ENCODE measurements around the gene SNRNP70. TPM values are rescaled to one million over a fixed set of nuclear protein-coding genes. Genes with fewer than 3 reads are reported as not detected.

Gene SNRNP70, protein sequence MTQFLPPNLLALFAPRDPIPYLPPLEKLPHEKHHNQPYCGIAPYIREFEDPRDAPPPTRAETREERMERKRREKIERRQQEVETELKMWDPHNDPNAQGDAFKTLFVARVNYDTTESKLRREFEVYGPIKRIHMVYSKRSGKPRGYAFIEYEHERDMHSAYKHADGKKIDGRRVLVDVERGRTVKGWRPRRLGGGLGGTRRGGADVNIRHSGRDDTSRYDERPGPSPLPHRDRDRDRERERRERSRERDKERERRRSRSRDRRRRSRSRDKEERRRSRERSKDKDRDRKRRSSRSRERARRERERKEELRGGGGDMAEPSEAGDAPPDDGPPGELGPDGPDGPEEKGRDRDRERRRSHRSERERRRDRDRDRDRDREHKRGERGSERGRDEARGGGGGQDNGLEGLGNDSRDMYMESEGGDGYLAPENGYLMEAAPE
- 143 and 171 TPM in 2 replicates for total RNA-seq

DNA sequence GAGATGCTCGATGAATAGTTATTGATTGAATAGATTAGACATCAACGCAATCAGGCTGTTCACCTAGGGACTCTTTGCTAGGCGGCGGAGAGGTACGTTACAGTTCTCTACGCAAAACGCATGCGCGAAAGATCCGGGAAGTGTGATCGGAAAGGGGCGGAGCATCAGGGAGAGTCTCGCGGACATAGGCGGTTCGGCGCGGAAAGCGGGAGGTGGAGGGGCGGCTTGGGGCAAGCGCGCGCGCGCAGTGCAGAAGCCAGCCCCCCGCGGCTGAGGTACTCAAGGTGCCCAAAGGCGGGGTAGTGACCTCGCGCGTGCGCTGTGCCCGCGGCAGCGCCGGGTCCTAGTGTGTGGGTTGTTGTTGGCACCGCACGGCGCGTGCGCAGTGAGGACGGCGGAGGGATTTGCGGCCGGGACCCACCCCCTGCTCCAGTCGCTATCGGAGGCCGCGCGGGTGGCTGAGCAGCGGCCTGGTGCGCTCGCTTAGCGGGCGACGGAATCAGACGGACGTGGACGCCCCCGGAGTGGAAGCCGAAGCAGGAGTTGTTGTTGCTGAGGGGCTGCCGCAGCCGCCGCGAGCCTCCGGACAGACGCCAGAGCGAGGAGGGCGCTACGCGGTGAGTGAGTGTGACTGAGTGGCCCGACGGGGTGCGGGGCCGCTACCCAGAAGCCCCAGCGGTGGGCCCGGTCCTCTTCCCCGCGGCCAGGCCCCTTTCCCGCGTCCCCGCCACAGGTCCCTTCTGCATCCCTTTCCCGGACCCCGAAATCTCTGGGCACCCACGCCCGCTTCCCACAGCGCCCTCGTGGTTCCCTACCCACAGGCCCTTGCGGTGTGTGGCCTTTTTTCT lies at the start of gene SNRNP70:
TSS of gene SNRNP70 (plus strand) at position 432 of the 848 bp plus-strand sequence. CDS start 964 bp downstream, outside the sequence.

GRCh38 chr19:49036815-49037214 lies 48.4 kb upstream of the SNRNP70 start, which contains the start of gene CGB1:
CGB1 (minus strand) TSS chr19:49036895; CDS start chr19:49036711, 184 bp downstream.

GRCh38 chr19:49043548-49043947 lies 41.7 kb upstream of the SNRNP70 start, which contains the start of gene CGB5:
CGB5 (plus strand) TSS chr19:49043848; CDS start chr19:49044210, 362 bp downstream.

DNA sequence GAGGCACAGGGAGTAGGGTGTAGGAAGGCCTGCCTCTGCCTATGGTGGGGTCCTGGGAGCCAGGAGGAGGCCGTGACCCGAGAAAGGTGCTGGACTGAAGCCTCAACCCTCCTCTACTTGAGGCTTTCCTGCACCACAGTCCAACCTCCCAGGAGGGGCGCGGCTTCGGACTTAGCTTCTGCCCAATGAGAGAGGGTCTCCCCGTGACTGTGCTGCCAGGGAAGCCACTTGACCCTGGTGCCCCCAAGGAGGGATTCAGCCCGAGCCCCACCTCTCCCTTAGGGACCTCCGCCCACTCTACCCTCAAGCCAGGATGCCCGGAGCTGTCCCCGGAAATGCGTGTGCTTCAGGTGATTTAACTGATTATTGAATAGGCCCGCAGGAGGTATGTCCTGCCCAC lies 36.2 kb upstream of the SNRNP70 start, which contains the start of gene CGB8:
TSS of gene CGB8 (minus strand) at position 101 of the 400 bp plus-strand sequence. CDS start 372 bp downstream, outside the sequence.

GRCh38 chr19:49057636-49058234 lies 27.5 kb upstream of the SNRNP70 start, which contains the start of gene CGB7:
CGB7 (minus strand) TSS chr19:49057749; CDS start chr19:49055375, 2,374 bp downstream.

GRCh38 chr19:49064768-49065611 lies 20.3 kb upstream of the SNRNP70 start, which contains the start of gene NTF4:
NTF4 (minus strand) TSS chr19:49064818; CDS start chr19:49061997, 2,821 bp downstream.

DNA sequence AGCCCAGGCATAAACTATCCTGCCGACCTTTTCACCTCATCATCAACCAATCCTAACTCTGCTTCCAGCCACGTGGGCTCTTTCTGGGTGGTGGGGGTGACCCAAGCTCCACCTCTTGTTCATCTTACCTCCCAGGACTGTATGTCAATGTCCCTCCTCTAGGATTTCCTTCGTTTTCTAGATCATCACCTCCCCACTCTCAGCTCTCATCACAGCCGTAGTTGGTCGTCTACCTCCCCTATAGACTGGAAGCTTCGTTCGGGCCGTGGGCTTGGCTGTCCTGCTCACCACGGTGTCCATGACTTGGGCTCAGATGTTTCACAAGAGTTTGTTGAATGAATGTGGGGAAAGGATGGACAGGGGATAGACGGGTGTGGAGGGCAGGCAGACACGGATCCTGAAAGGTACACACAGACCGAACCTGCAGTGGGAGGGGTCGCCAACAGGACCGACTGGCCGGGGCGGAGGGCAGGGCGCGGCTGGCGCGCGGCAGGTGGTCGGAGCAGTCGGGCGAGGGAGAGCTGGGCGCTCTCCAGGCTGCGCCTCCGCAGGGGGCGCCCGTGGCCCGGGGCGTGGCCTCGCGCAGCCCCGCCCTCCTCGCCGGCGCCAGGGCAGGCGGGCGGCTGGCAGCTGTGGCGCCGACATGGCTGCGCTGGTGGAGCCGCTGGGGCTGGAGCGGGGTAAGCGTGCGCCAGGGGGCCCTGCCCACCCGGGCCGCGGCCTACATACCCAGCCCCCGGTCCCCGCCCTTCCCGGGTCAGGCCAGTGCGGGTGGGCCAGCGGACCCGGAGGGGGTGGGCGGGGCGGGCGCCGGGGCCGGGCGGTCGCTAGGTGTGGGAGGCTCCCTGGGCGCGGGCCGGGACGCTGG lies 28.7 kb downstream of the SNRNP70 start, which contains the start of gene LIN7B:
TSS of gene LIN7B (plus strand) at position 609 of the 868 bp plus-strand sequence. CDS start at position 644, 35 bp downstream.

DNA sequence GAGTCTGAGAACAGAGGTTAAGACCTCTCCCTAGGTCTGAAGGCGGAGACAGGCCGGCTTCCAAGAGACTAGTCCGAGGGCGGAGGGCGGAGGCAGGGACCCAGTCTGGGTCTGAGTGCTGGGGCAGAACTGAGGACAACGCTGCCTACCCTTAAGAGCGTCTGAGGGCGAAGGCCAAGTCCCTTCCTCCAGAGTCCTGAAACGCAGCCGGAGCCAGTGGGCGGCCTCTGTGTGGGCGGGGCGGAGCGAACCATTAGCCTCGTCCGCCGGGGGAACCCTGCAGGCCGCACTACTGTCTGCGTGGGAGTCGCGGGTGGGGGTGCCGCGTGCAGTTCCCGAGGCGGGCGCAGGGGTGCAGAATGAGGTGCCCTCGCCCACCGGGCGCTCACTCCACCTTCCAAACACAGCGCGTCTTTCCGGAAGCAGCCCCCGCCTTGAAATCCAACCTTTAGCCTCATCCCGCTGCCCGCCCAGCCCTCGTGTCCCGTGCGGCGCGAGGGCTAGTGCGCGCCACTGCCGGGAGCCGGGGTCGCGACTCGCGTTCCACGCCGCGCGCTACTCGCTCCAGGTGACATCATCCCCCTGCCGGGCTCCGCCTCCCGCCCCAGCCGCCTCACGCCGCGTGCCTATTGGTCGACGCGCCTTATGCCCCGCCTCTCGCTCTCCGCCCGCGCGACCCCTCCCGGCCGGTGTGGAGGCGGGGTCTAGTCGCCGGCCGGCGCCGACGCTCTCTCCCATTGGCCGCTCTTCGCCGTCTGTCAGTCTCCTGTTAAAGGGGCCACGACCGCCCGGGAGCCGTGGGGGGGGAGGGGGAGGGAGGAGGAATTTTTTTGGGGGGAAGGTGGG lies 33.5 kb downstream of the SNRNP70 start, which contains the start of gene C19orf73:
TSS of gene C19orf73 (minus strand) at position 579 of the 846 bp plus-strand sequence. CDS start at position 458, 121 bp downstream.

DNA sequence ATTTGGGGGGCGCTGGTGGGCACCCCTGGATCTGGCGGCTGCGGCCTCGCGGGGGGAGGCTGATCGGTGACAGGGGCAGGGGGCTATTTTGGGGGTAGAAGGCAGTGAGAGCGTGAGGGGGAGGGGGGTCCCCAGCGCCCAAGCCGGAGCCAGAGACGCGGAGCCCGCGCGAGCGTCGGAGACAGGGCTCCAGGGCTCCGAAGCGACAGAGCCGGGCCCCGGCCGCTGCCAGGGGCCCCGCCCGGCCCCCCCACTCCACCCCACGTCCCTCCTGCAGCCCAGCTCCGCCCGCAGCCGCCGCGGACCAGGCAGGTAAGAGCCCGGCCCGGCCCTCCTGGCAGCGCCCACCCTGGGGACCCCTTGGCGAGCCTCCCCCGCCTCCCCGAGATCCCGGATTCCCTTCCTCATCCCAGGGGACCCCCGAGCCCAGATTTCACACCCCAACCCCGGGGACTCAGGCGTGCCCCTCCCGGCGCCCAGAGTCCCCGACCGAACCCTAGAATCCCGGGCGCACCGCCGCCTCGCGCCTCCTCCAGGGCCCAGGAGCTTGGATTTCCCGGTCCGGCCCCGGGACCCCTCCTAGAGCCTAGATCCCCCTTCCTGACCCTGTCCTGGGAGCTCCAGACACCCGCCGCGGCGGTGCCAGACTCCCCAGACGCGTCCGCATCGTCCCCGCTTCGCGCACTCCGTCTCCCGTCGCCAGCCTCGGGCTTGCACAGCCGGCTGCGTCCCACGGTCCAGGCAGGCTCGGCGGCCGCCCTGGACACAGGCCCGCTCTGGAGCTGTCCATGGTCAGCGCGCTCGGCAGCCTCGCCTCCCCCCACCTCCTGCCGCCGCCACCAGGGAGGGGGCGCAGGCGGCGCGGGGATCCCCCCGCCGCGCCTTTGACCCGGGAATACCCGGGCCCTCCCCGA lies 34.4 kb downstream of the SNRNP70 start, which contains the start of gene PPFIA3:
TSS of gene PPFIA3 (plus strand) at position 134 of the 914 bp plus-strand sequence. CDS start 8,330 bp downstream, outside the sequence.

GRCh38 chr19:49155005-49155819 lies 70.0 kb downstream of the SNRNP70 start, which contains the start of gene HRC:
HRC (minus strand) TSS chr19:49155396; CDS start chr19:49155237, 159 bp downstream.

DNA sequence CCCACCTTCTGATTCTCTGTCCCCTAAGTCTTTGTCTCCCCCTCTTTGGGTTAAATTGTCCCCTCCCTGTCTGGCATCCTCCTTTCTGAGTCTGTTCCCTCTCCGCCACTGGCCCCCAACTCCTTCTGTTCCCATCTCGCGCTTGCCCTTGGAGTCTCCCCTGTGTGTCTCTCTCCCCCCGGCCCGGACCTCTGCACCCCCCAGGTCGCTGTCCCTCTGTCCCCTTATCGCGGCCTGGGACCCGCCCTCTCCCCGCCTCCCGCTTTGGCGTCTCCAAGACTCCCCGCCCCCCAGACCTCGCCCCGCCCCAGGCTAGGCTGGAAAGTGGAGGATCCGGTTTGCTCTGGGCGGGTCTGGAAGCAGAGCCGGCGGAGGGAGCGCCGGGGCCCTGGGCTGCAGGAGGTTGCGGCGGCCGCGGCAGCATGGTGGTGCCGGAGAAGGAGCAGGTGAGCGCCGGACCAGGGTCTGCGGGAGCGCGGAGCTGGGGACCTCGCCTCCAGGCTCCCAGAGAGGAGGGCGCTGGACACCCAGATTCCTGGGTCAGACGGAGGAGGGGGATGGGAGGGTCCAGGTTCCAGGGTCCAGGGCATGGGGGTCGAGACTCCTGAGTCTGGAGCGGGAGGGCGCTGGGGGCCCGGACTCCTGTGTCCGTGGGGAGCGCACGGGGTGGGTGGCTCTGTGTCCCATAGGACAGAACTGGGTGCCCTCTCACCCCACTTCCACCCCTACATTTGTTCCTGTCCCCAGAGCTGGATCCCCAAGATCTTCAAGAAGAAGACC lies 72.4 kb downstream of the SNRNP70 start, which contains the start of gene TRPM4:
TSS of gene TRPM4 (plus strand) at position 348 of the 780 bp plus-strand sequence. CDS start at position 423, 75 bp downstream.

Data from vein endothelial cell (primary cell).